ENCODE measurements around the gene AARSD1.
"Not testable (repeated sequence)": the region's sequence is repeated elsewhere in the genome, so short reads cannot be mapped to it uniquely, and the experiment has no call there.

Gene AARSD1

DNA sequence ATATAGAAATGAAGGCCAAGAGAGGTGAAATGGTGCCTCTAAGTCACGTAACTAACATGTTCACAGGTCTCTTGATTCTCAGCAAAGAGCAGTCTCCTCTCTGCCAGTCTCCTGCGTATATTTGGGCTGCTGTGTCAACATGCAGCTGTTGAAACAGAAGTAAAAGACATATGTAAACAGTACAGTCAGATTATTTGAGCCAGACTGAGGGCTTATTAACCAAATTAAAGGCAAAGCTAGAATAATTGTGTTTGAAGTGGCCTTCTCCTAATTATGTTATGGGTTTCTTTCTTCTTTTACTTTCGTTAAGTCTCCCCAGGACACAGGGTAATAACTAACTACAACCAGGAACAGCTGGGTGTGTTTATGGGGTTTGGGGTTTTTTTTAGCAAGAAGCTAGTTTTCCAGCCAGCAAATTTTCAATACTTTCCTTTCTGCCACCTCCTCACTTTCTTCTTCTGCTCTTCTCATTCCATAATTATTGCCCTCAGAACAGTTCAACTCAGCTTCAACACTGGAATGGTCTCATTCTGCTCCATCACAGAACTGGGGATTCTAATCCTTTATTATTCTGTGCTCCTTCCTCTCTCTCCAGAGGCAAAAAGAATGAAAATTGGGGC is 45.2 kb downstream of the AARSD1 start:
- DNase-seq (ENCODE audit: low read depth in 2 of 2) = no peak
- TF ChIP-seq, protein P1, sequence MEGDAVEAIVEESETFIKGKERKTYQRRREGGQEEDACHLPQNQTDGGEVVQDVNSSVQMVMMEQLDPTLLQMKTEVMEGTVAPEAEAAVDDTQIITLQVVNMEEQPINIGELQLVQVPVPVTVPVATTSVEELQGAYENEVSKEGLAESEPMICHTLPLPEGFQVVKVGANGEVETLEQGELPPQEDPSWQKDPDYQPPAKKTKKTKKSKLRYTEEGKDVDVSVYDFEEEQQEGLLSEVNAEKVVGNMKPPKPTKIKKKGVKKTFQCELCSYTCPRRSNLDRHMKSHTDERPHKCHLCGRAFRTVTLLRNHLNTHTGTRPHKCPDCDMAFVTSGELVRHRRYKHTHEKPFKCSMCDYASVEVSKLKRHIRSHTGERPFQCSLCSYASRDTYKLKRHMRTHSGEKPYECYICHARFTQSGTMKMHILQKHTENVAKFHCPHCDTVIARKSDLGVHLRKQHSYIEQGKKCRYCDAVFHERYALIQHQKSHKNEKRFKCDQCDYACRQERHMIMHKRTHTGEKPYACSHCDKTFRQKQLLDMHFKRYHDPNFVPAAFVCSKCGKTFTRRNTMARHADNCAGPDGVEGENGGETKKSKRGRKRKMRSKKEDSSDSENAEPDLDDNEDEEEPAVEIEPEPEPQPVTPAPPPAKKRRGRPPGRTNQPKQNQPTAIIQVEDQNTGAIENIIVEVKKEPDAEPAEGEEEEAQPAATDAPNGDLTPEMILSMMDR (IDR thresholded peaks at IDR 0.05; ENCODE audit: low read depth, low read length) = no peak
- no peak overlapping the region for H3K4me3 ChIP-seq (replicated peaks in 1 of 2; ENCODE audit: low read depth in 2 of 2, low read length in 2 of 2)

DNA sequence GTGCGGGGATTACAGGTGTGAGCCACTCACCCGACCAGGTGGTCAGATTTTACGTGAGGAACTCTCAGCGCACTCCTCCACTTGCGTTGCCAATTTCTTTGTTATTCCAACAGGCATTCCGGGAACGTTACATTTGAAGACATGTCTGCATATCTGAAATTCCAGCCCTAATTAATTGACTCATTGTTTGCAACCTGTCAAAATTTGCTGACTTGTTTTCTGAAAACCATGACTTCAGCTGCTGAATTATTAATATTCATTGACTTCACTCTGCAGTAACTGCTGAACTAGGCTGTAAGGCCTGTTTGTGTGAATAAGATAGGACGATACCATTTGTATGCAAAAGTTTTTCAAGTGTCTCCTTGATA is 47.0 kb downstream of the AARSD1 start:
- DNase-seq (ENCODE audit: low read depth in 2 of 2) = no peak
- no peak overlapping the region for H3K4me3 ChIP-seq (replicated peaks in 1 of 2; ENCODE audit: low read depth in 2 of 2, low read length in 2 of 2)
- TF ChIP-seq, protein P1 (IDR thresholded peaks at IDR 0.05; ENCODE audit: low read depth, low read length) = no peak

- DNase-seq (ENCODE audit: low read depth in 2 of 2); H3K4me3 ChIP-seq (replicated peaks in 1 of 2; ENCODE audit: low read depth in 2 of 2, low read length in 2 of 2): not testable (repeated sequence)
Observed at GRCh38 chr17:42916388-42917235, 47.6 kb downstream of the AARSD1 start.

DNA sequence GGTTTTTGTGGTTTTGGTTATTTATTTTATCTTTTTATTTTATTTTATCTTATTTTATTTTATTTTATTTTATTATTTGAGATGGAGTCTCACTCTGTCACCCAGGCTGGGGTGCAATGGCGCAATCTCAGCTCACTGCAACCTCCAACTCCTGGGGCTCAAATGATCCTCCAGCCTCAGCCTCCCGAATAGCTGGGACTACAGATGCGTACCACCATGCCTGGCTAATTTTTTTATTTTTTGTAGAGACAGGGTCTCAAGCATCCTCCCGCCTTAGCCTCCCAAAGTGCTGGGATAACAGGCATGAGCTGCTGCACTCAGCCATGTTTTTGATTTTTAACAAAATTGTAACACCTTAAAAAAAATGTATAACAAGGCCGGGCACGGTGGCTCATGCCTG is 49.0 kb downstream of the AARSD1 start:
- not testable (repeated sequence) for H3K4me3 ChIP-seq (replicated peaks in 1 of 2; ENCODE audit: low read depth in 2 of 2, low read length in 2 of 2); DNase-seq (ENCODE audit: low read depth in 2 of 2)

- H3K4me3 ChIP-seq (replicated peaks in 1 of 2; ENCODE audit: low read depth in 2 of 2, low read length in 2 of 2) = no peak overlapping the region
- TF ChIP-seq, protein P1 (IDR thresholded peaks at IDR 0.05; ENCODE audit: low read depth, low read length) = no peak
- DNase-seq (ENCODE audit: low read depth in 2 of 2) = no peak
Observed at GRCh38 chr17:42913981-42914617, 50.2 kb downstream of the AARSD1 start.

- H3K4me3 ChIP-seq (replicated peaks in 1 of 2; ENCODE audit: low read depth in 2 of 2, low read length in 2 of 2) = no peak overlapping the region
- TF ChIP-seq, protein P1 (IDR thresholded peaks at IDR 0.05; ENCODE audit: low read depth, low read length) = no peak
- DNase-seq (ENCODE audit: low read depth in 2 of 2) = no peak
Observed at GRCh38 chr17:42913522-42913921, 50.7 kb downstream of the AARSD1 start.

GRCh38 chr17:42908872-42909700 is 55.2 kb downstream of the AARSD1 start:
- TF ChIP-seq, protein P1 (IDR thresholded peaks at IDR 0.05; ENCODE audit: low read depth, low read length) = no peak
- no peak for DNase-seq (ENCODE audit: low read depth in 2 of 2)
- H3K4me3 ChIP-seq (replicated peaks in 1 of 2; ENCODE audit: low read depth in 2 of 2, low read length in 2 of 2) = no peak overlapping the region

All from cardiac fibroblast (primary cell).